ENCODE data around the gene GRIK2.
"Not testable (repeated sequence)": the region's sequence is repeated elsewhere in the genome, so short reads cannot be mapped to it uniquely, and the experiment has no call there.

The GRIK2 gene

DNA sequence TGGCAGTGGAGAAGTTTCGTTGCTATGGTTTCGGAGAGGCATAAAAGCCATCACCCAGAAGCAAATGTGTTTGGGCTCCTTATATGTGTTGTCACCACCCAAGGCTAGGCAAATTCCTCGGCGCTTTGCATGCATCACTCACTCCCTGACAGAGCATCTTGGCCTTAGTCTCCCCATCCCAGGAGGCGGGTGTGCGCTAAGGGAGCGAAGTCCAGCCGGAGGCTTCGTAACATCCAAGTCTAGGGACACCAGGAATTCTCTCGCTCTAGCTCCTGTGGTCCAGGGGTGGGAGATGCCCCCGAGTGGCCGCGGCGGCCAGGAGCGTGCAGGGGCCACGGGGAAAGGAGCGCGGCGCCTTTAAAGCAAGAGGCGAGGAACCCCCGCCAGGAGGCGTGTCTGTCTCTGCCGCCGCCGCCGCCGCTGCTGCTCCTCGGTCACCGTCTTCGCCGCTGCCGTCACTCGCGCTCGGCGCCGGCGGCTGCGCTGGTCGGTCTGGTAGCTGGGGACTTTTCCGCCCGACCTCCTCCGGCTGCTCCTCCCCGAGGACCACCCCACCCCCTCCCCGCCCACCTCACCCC, at the start of gene GRIK2:
Gene GRIK2 (plus strand): TSS at position 458 of the 578 bp plus-strand sequence.
- peak; percentile 35 for DNase-seq (ENCODE audit: low read depth)

DNA sequence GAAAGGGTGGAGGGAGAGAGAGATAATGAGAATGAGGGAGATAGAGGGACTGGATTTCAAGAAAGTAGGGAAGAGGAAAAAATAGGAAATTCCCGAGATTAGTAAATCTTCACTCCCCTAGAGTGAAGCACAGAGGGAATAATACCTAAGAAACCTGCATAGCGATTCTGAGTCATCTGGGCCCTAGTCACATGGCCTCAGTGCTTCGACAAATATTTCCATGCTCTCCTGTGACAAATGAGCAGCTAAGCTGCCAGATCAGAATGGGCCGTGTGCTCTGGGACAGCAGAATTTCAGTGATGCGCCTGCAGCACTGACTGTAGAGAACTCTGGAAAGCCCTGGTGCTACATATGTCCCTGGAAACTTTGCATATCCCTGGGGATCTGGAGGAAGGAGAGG, 48.6 kb upstream of the GRIK2 start:
- no peak for DNase-seq (ENCODE audit: low read depth)

DNA sequence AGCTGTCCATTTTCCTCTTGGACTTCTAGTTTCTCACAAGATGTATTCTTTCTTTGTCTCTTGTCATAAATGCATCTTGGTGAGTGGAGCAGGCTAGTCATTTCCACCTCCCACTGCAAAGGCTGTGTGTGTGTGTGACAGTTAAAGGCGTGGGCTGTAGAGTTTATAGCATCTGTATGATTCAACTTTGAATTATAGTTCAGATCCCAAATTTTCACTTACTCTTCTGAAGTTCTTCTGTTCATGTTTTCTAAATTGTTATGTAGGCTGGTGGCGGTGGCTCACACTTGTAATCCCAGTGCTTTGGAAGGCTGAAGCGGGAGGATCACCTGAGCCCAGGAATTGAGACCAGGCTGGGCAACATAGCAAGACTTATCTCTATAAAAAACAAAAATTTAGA, 44.7 kb upstream of the GRIK2 start:
- DNase-seq (ENCODE audit: low read depth) = no peak

DNA sequence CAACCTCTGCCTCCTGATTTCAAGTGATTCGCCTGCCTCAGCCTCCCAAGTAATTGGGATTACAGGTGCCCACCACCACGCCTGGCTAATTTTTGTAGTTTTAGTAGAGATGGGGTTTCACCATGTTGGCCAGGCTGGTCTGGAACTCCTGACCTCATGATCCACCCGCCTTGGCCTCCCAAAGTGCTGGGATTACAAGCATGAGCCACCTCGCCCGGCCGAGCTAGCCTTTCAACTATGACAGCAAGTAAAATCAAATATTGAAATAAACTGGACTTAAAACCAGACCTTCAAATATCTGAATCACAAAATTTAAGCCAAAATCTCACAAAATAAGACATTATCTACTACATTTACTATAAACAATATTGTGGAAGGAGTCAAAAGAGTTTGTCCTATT, 42.9 kb upstream of the GRIK2 start:
- not testable (repeated sequence) for DNase-seq (ENCODE audit: low read depth)

DNA sequence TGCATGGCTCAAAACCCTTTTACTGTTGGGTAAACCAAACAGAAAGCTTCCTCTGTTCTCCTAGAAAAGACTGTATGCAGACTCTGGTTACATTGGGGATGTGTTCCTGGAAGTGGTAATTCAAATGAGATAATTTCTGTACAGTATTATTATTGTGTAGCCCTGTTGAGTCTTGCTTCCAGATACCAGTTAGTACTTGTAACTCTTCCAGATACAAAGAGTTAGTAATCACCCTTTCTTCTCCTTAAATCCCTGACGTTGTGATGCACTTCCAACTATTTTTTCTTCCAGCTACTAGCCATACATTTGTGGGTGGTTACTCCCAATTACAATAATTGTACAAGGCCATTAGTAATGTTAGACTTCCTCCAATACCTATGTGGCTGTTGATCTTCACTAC, 42.3 kb upstream of the GRIK2 start:
- DNase-seq (ENCODE audit: low read depth) = no peak

DNA sequence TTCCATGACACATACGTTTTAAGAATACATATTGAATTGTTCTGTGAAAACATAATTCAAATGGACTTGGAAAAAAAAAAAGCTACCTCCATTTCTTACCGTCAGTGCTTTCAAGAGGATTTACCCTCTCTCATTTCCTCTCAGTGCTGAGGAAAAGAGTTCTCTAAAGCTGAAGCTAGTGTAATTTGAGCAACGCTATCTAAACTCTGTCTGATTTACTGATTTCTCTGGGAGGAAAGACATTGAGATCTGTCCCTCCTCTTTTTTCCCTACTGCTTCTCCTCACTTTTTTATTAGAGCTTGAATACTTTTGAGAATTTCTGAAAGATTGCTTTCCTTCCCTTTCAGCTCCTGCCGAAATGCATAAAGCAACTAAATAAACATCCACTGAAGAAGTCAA, 41.2 kb upstream of the GRIK2 start:
- no peak for DNase-seq (ENCODE audit: low read depth)

DNA sequence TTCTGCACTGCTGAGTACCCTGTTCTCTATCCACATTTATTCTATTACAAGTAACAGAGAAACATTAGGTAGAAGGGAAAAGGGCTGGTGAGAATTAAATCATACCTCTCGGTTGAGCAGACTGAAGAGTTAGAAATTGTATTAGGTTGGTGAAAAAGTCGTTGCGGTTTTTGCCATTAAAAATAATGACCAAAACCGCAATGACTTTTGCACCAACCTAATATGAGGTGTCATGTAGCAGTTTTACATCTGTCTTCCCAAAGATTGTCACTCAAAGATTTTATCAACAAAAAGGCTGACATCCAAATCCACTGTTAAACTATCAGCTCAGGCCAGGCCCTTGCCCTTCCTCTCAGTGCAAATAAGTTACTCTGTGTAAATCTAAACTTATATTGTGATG, 28.3 kb upstream of the GRIK2 start:
- DNase-seq (ENCODE audit: low read depth) = no peak

DNA sequence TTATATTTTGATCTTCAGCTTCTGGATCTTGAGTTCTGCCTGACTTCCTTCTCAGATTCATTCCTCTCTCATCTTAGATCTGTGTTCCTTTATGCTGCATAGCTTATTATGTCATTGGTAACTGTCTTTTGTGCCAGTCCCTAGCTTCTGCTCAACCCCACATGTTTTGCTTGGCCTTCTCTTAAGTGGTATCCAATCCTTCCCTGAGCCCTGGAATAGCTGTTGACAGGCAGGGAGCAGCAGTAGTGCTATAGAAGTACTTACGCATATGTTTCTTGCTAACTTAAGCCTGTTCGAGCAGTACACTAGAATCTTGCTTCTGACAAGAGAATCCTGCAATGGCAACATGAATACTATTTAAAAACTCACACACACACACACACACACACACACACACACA, 13.6 kb upstream of the GRIK2 start:
- DNase-seq (ENCODE audit: low read depth) = no peak

DNA sequence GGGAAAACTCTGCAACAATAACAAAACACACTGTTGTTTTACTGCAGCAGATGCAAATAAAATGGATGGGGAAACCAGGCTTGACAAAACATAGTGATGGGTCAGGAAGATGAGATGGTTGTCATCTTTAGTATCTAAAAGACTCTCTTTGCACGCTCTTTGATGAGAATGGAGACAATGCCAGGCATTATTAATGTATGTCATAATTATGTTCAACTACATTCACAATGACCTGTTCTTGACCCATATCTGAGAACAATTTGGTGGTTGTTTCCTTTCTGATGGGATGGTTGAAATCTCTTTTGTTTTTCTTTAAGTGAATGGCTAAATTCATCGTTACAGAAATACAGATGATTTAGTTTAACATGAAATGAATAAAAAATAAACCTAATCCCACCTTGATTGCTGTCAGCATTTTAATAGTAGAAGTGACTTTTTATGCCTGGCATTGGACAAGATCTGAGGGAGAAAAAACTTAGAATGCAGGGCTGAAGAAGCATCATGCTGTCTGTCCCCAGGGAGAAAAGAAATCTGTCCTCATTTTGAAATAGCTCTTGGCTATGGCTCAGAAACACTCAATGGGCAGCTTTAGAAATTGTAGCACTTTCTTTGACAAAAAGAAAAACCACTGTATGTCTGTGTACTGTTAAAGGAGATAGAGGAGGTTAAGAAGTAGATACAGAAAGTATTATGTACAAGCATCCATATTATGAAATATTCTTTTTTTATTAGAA, 12.4 kb upstream of the GRIK2 start:
- DNase-seq (ENCODE audit: low read depth) = no peak

DNA sequence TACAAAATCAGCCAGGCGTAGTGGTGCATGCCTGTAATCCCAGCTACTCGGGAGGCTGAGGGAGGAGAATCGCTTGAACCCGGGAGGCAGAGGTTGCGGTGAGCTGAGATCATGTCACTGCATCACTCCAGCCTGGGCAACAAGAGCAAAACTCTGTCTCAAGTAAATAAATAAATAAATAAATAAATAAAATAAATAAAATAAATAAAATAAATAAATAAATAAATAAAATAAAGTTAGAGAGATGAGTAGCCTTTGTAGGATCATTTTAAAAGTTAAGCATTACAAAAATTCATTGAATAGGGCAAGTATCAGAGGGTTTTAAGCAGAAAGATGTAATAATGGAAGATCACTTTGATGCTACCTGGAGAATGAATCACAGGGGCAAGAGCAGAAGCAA, 9.8 kb upstream of the GRIK2 start:
- DNase-seq (ENCODE audit: low read depth) = not testable (repeated sequence)

DNA sequence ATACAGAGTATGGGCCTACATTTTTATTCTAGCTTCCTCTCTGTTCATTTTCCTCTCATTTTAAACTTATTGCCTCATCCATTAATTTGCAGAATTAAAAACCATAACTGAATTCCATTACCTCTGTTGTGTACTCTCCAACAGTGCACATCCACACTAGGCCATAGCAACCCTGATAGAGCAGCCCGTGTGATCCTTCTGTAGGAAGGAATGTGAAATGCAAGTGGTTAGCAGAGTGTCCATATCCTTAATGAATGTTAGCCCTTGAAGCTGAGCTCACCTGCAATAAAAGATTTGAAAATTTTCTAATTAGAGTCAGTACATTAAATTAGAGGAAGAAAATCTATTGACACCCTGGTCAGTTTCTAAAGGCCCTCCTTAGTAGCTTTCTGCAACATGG, 6.5 kb upstream of the GRIK2 start:
- no peak for DNase-seq (ENCODE audit: low read depth)

DNA sequence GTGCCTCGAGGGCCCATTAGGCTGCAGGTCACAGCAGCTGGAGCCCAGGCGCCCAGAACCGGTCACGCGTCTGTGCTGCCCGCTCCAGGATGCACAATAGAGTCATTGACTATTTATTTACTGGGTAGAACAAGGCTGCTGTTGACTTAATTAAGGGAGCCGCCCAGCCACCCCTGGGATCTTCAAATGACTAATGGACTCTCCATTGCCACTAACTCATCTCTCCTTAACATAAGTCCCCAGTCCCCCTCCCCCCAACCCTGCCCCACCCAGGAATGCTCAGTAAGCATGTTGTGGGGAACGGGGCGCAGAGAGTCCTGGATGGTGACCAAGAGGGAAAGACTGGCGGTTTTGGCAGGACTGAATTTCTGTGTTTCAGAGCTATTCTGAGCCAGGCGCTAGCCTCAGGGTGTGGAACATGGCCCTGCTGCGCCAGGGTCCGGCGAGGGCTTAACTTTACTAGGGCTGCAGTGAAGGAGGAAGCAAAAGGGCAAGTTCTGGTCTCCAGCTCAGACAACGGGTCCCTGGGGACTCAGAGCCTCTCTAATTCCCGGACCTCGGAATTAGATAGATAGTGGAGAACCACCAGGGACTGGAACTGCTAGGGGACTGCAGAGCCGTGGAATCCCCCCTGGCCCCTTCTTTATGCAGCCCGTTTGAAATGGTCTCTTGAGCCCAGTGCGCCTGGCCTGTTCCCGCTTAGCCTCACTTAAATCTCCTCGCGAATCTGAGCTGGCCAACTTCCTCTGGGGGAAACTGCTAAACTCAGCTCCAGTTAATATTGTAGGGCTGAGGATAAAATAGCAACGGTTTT, 1.5 kb upstream of the GRIK2 start:
- DNase-seq (ENCODE audit: low read depth) = peak; percentile 37

DNA sequence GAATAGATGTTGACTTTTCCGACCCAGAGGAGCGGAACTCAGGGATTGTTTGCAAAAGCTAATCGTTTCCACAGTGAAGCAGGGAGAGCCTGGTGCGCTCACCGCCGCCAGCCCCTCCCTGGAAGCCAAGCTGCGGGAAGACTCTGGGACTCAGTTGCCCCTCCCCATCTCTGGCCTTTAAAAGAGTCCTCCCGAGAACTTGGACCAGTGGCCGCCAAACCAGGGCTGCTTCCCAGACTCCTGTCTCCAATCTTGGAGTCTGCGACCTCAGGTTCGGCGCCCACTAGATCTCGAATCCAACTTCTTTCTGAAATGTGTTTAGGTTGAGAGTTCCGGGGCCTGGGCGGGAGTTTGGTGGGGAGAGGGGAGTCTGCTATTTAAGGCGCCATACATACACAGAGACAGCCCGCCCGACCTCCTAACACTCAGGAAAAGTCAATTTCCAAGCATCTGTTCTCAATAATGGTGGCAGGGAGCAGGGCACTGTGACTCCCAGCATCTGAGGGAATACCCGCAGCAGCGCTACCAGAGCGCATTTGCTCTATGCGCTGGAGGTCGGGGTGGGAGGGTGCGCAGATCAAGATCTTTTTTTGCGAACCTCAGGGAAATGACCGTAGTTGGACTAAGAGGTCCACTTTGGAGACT, 800 bp upstream of the GRIK2 start:
- no peak for DNase-seq (ENCODE audit: low read depth)

DNA sequence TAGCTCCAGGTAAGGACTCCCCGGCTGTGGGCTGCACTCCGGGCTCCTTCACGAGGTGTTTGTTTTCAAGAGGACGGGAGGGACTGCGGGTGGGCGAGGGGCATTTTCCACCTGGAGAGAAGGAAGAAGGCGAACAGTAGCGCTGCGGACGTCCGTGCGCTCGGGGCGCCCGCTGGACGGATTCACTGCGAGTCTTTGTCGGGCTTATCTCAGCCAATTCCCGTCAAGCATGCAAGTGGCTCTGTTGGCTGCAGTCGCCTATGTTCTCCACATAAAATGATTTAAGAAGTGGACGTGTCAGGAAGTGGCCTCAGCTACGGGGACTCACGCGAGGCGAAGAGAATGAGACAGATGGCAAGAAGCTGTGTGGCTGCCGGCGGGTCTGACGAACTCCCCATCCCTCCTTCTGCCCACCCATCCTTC, 332 bp downstream of the GRIK2 start:
- peak; percentile 56 for DNase-seq (ENCODE audit: low read depth)

DNA sequence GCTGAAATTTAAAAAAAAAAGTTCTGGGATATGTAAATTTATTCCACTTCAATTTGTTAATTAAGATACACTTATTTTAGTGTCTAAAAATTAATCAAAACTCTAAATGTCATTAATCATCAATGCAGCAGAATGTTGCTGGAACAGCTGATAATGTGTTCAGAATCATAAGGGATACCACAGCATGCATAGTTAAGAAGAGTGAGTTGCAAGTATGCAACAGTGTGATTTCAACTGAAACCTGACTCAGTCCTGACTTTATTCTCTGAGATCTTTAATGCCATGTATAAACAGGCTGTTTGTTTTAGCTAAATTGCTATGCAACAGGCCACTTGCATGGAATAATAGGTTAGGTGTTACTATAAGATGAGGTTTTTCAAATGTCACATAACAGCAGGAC, 1.4 kb downstream of the GRIK2 start:
- no peak for DNase-seq (ENCODE audit: low read depth)

DNA sequence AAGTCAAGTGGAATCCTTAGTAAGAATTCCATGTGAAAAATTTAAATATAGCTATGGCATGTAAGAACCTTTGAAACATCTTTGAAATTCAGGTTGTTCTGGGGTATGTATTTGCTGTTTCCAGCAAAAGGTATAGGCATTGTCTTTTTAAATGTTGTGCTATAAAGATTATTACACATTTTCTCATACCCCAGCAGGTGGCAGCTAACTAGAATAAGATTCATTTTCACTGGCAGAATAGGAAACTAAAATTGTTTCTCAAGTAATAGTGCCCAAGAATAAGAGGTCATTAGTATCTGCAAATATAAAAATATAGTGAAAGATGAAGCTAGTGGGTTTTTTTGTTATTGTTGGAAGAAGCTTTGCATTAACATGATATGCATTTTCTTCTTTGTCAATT, 1.8 kb downstream of the GRIK2 start:
- no peak for DNase-seq (ENCODE audit: low read depth)

DNA sequence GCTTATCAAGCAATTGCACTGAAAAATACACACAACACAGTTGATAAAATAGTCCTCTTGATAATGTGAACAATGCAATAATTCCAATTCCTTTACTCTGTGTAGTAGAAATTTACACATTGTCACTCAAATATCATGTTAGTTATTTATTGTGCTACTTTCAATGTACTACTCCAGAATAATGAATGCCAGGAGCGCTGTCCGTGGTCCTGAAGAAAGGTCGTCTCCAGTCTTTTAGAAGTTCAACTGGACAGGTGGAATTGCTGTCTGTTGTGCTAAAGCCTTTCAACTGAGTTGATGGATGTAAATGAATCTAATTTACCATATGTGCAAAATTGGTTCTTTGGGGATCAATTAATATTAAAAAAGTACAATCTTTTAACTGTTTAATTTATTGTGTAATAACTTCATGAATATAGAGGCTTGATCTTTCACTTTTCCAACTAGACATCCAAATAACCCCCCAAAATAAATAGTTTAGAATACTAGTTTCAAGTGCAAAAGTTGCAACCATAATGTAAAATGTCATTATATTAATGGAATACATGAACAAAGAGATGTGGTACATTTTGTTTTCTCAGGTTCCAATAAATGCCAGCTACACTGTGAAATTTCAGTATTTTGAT, 3.2 kb downstream of the GRIK2 start:
- DNase-seq (ENCODE audit: low read depth) = no peak

DNA sequence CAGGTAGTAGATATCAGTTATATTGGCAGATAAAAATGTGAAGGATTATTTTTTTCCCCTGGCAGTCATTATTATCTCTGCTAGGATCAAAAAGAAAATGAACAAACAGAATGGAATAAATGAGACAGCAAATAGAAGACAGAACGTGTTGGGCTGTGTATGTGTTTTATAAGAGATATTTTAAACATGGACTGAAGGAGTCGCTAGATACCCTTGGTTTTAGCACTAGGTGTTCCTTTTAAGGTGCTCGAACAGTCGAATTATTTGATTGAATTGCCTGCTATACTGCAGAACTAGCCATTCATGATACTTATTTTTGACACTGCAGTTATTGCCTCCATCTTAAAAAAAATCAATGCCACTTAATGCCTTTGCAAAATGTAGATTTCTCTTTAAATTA, 3.7 kb downstream of the GRIK2 start:
- no peak for DNase-seq (ENCODE audit: low read depth)

DNA sequence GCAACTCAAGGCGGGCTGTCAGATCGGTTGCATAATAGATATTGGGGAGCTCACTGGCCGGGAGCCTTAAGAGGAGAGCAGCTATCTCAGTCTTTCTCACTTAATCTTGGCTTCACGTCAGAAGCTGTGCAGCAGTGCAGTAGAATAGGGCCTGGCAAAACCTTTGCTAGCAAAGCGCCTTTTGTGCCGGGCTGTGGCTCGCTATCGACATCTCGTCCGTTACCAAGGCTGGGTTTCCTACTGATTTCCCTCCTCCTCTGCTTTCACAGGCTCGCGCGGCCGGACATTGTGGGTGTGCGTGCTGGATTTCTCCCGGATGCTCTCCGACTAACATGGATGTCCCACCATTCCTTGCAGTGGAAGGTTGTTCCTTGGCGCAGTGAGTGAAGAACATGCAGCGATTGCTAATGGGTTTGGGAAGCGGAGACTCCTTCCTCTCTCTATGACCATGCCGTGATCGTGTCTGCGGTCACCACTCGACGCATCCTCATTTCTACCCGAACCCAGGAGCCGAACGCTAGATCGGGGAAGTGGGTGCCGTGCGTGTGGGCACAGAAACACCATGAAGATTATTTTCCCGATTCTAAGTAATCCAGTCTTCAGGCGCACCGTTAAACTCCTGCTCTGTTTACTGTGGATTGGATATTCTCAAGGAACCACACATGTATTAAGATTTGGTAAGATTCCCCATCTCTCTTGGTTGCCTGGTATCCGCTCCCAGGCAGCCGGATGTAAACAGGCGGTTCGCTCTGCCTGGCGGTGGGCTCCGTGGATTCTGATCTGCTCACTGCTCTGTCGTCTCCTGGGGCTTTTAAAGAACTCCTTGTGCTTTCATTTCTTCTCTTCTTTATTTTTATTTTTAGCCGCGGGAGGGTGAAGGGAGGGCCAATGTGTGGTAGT, 5.5 kb downstream of the GRIK2 start:
- DNase-seq (ENCODE audit: low read depth) = no peak

DNA sequence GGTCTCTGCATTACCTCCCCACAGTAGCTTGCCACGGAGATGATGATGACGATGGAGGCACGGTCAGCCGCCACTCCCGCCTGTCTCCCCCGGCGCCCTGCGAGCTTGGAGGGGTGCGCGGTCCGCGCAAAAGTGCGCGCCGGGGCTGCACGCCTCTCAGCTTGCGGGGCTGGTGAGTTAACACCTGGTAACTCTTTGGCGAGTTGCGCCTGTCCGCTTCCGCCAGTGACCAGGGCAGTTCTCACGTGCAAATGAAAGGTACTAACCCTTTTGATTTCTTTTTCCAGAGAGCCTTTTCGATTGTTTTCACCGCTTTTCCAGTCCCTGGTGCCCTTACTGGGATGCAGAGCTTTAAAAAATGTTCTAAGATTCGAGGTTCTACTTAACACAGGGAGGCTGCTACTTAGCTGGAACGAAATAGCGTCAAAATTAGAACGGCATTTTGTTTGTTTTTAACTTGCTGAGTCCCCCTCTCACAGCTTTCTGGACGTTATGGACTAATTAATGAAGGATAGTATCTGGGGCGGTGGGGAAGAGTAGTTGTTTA, 6.2 kb downstream of the GRIK2 start:
- no peak for DNase-seq (ENCODE audit: low read depth)
